Mammary epithelial cell (primary cell): ENCODE measurements around the gene SPRED1.
"Not testable (repeated sequence)": the region's sequence is repeated elsewhere in the genome, so short reads cannot be mapped to it uniquely, and the experiment has no call there.

Experiments used
- CTCF ChIP-seq, 2 donors: IDR thresholded peaks in 1 of 2; conservative IDR thresholded peaks in 1 of 2; 2 replicates each; pipeline ENCODE4 v1.5.1; 2011 to 2012; ENCODE audit warnings: inconsistent platforms in 2 of 2, low read length in 2 of 2, mild to moderate bottlenecking in 2 of 2, control low read depth in 1 of 2, low read depth in 1 of 2; ENCODE audit not compliant: insufficient read depth in 1 of 2; ENCODE audit errors: extremely low read depth in 1 of 2
- EZH2 ChIP-seq: IDR thresholded peaks from 2 replicates; pipeline ENCODE4 v1.6.1; 2012; ENCODE audit warnings: low read length, inconsistent platforms, borderline replicate concordance

DNA sequence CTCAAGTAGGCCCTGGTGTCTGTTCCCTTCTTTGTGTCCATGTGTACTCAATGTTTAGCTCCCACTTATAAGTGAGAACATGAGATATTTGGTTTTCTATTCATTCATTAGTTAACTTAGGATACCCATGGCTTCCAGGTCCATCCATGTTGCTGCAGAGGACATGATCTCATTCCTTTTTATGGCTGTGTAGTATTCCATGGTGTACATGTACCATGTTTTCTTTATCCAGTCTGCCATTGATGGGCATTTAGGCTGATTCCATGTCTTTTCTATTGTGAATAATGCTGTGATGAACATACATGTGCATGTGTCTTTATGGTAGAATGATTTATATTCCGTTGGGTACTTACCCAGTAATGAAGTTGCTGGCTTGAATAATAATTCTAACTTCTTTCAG lies 24.6 kb downstream of the SPRED1 start:
- TF ChIP-seq CTCF (conservative IDR thresholded peaks at IDR 0.05 in 1 of 2, IDR thresholded peaks at IDR 0.05 in 1 of 2; ENCODE audit: extremely low read depth in 1 of 2, insufficient read depth in 1 of 2, low read depth in 1 of 2, low read length in 2 of 2); EZH2: not testable (repeated sequence)
